GM12865 (cell line): ENCODE measurements around the gene CPNE7.
A peak's percentile ranks its signal among the peaks of the same experiment; 100 is the strongest.

Source experiments
- DNase-seq: peaks from one replicate; pipeline ENCODE4 v3.0.0; 2010; ENCODE audit warnings: low read depth
- H3K4me3 ChIP-seq: 2 replicates; pipeline ENCODE4 v1.5.1; 2011; ENCODE audit warnings: mild to moderate bottlenecking, low read depth, low read length, control low read depth
- TF ChIP-seq, protein P1 (sequence below): IDR thresholded peaks from 2 replicates; pipeline ENCODE4 v1.5.1; 2011; ENCODE audit warnings: low read length, control low read depth, low read depth, inconsistent platforms; ENCODE audit not compliant: insufficient read depth; ENCODE audit errors: missing control alignments

CPNE7 gene

GRCh38 chr16:89555780-89556179 lies 19.8 kb upstream of the CPNE7 start:
- H3K4me3 ChIP-seq: no peak overlapping the region
- TF ChIP-seq, protein P1, sequence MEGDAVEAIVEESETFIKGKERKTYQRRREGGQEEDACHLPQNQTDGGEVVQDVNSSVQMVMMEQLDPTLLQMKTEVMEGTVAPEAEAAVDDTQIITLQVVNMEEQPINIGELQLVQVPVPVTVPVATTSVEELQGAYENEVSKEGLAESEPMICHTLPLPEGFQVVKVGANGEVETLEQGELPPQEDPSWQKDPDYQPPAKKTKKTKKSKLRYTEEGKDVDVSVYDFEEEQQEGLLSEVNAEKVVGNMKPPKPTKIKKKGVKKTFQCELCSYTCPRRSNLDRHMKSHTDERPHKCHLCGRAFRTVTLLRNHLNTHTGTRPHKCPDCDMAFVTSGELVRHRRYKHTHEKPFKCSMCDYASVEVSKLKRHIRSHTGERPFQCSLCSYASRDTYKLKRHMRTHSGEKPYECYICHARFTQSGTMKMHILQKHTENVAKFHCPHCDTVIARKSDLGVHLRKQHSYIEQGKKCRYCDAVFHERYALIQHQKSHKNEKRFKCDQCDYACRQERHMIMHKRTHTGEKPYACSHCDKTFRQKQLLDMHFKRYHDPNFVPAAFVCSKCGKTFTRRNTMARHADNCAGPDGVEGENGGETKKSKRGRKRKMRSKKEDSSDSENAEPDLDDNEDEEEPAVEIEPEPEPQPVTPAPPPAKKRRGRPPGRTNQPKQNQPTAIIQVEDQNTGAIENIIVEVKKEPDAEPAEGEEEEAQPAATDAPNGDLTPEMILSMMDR: no peak
- no peak for DNase-seq

DNA sequence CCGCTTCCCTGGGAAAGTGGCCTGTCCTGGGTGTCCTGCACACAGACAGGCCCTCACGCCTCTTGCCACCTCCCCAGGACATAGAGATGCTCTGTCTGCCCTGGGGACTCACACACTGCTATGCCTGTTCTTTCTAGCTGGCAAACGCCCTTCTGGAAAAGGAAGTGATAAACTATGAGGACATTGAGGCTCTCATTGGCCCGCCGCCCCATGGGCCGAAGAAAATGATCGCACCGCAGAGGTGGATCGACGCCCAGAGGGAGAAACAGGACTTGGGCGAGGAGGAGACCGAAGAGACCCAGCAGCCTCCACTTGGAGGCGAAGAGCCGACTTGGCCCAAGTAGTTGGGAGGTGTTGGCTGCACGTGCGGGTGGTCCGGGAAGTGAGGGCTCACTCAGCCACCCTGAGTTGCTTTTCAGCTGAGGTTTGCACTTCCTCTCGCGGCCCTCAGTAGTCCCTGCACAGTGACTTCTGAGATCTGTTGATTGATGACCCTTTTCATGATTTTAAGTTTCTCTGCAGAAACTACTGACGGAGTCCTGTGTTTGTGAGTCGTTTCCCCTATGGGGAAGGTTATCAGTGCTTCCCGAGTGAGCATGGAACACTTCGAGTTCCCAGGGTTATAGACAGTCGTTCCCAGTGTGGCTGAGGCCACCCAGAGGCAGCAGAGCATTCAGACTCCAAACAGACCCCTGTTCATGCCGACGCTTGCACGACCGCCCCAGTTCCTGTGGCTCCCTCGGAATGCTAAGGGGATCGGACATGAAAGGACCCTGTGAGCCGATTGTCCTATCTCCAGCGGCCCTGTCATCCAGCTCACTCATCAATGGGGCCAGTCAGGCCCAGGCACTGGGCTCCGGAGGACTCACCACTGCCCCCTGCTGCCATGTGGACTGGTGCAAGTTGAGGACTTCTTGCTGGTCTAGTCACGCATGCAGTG lies 18.5 kb upstream of the CPNE7 start:
- H3K4me3 ChIP-seq: no peak overlapping the region
- peak; percentile 81 for DNase-seq
- TF ChIP-seq, protein P1: peak; percentile 83

- no peak overlapping the region for H3K4me3 ChIP-seq
- DNase-seq: no peak
- TF ChIP-seq, protein P1: no peak
Measured at GRCh38 chr16:89557690-89558490, 17.7 kb upstream of the CPNE7 start.

DNA sequence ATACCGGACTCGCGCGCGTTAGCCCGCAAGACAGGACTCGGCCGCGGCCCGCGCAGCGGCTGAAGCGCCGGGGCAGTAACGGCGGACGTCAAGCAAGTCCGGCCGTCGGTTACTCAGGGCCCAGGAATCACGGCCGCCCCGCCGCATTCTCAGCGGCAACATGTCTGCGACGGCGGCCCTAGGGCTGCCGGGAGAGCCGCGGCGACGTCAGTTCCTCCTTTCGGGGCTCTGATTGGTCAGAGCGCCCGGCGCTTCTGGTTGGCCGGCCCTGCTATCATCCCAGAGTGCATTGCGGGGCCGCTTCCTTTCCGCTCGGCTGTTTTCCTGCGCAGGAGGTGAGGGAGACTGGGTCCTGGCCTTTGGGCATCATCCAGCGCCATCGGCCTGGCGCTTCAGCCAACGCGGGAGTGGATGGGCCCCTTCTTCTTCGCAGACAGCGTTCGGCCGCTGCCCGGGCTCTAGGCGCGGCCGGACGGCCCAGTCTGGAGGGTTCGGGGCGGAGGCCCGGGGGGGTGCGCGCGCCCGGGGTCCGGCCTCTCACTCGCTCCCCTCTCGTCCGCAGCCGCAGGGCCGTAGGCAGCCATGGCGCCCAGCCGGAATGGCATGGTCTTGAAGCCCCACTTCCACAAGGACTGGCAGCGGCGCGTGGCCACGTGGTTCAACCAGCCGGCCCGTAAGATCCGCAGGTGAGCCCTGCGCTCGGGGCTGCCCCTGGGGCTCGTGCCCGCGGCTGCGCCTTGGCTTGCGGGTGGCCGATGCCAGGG lies 15.0 kb upstream of the CPNE7 start, which contains the start of gene RPL13:
TSS of gene RPL13 (plus strand) at position 305 of the 764 bp plus-strand sequence. CDS start at position 583, 278 bp downstream.
- DNase-seq: peak; percentile 97
- TF ChIP-seq, protein P1: no peak

DNA sequence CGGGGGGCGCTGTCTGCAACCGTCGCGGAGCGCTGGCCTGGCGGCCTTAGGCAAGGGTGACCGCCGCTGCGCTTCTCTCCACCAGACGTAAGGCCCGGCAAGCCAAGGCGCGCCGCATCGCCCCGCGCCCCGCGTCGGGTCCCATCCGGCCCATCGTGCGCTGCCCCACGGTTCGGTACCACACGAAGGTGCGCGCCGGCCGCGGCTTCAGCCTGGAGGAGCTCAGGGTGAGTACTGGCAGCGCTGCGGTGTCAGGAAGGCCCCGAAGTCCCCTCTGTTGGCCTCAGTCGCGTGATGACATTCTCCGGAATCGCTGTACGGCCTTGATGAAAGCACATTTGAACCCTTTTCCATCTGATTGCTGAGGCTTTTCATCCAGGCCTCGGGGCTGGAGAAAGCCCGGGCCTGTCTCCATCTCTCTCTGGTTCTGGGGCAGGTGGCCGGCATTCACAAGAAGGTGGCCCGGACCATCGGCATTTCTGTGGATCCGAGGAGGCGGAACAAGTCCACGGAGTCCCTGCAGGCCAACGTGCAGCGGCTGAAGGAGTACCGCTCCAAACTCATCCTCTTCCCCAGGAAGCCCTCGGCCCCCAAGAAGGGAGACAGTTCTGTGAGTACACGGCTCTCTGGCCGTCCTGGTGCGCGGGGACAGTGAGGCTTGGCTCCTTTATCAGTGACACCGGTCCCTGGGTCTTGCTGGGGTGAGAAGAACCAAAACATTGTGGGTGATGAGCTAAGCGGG lies 14.2 kb upstream of the CPNE7 start:
- DNase-seq: peak; percentile 32
- H3K4me3 ChIP-seq: peak overlapping the region; percentile 94
- TF ChIP-seq, protein P1: no peak

More for the DNA sequence above, 15.0 kb upstream of the CPNE7 start, which contains the start of gene RPL13:
- peak within 1 kb of the TSS; percentile 94 for H3K4me3 ChIP-seq
